Measurements from ENCODE around the gene SLC6A6.

DNA sequence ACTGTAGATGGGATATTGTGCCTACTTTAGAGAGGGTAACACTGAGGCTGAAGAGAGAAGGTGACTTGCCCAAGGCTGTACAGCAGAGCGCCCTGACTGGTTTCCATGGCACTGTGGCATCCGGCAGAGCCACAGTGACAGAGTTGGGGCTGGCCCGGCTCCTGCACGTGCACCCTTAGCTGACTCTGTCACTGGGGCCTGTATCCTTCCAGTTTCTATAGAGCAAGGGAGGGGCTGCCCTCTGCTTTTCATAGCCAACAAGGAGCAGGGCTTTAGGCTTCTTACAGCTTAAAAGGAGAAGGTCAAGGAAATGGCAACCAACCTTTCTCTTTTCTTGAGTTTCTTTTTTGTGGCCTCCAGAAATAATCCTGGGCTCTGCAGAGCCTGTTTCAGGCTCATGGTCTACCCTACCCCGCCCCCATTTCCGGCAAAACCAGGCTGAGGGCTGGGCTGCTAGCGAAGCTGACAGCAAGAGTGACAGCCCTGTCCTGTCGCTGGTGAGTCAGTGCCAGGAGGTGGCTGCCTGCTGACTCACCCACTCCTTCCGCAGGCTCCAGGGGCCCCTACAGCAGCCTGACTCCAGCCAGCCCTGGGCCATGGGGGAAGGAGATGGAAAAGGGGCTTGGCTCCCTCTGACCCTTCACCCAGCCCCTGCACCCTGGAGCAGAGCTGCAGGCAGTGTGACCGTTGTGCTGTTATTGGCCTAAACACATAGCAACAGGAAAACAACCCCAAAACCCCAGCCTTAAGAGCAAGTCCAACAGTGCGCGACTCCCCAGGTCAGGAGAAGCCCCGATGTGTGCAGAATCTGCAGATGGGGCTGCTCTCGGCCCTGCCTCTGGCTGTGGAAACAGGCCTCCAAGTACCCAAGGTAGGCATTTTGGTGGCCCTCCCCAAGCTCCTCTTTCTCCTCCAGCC lies 29.8 kb downstream of the SLC6A6 start:
- TF ChIP-seq, protein P1, sequence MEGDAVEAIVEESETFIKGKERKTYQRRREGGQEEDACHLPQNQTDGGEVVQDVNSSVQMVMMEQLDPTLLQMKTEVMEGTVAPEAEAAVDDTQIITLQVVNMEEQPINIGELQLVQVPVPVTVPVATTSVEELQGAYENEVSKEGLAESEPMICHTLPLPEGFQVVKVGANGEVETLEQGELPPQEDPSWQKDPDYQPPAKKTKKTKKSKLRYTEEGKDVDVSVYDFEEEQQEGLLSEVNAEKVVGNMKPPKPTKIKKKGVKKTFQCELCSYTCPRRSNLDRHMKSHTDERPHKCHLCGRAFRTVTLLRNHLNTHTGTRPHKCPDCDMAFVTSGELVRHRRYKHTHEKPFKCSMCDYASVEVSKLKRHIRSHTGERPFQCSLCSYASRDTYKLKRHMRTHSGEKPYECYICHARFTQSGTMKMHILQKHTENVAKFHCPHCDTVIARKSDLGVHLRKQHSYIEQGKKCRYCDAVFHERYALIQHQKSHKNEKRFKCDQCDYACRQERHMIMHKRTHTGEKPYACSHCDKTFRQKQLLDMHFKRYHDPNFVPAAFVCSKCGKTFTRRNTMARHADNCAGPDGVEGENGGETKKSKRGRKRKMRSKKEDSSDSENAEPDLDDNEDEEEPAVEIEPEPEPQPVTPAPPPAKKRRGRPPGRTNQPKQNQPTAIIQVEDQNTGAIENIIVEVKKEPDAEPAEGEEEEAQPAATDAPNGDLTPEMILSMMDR (optimal IDR thresholded peaks at IDR 0.05 in 1 of 3, IDR thresholded peaks at IDR 0.05 in 1 of 3, conservative IDR thresholded peaks at IDR 0.05 in 1 of 3; ENCODE audit: extremely low read depth in 1 of 3, insufficient read depth in 2 of 3, low read length in 3 of 3): no peak
- TF ChIP-seq EZH2 (IDR thresholded peaks at IDR 0.05; ENCODE audit: low read length): no peak
